Stimulated activated CD8-positive, alpha-beta memory T cell treated with anti-CD3 and anti-CD28 coated beads, Interleukin-4, amount 100 ng/mL, for 48 hours (primary cell): ENCODE results near the gene PCDH8.
"Not testable (repeated sequence)": the region's sequence is repeated elsewhere in the genome, so short reads cannot be mapped to it uniquely, and the experiment has no call there.

Experiments
- DNase-seq: peaks from one replicate; pipeline ENCODE4 v3.0.0-alpha.2; 2020

PCDH8 gene

GRCh38 chr13:52849291-52850071 is 1.0 kb upstream of the PCDH8 start:
- no peak for DNase-seq

GRCh38 chr13:52847682-52848432 is 583 bp downstream of the PCDH8 start:
- no peak for DNase-seq

DNA sequence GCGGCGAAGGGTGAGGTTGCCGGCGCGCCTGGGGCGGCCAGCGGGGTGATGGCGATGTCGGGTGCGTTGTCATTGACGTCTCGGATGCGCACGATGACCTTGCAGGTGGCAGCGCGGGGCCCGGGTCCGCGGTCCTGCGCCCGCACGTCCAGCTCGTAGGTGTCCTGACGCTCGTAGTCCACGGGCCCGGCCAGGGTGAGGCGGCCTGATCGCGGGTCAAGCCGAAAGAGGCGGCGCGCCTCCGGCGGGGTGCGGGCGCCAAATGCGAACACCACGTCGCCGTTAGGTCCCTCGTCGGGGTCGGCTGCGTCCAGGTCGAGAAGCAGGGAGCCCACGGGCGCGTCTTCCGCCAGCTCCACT is 1.1 kb downstream of the PCDH8 start:
- no peak for DNase-seq

DNA sequence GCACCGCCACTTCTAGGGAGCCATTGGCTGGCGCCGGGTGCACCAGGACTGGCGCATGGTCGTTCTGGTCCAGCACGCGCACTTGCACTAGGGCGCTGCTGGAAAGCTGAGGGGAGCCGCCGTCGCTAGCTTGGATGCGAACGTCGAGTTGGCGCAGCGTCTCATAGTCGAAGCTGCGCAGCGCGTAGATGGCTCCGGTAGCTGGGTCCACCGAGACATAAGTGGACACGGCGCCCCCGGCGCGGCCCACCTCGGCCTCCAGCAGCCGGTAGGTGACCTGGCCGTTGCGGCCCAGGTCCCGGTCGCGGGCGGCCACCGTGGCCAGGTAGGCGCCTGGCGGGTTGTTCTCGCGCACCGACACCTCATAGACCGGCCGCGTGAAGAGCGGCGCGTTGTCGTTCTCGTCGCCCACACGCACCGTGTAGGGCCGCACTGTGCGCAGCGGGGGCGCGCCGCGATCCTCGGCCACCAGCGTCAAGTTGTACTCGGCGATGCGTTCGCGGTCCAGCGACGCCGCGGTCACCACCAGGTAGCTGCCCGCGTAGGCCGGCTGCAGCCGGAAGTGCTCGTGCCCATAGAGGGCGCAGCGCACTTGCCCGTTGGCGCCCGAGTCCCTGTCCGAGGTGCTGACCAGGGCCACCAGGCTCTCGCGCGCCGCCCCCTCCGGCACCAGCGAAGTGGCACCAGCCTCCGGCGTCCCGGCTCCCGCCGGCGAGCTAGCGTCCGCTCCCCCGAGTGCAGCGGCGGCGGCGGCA is 1.7 kb downstream of the PCDH8 start:
- DNase-seq = peak; percentile 64

GRCh38 chr13:52845766-52846566 is 2.5 kb downstream of the PCDH8 start:
- peak; percentile 61 for DNase-seq

DNA sequence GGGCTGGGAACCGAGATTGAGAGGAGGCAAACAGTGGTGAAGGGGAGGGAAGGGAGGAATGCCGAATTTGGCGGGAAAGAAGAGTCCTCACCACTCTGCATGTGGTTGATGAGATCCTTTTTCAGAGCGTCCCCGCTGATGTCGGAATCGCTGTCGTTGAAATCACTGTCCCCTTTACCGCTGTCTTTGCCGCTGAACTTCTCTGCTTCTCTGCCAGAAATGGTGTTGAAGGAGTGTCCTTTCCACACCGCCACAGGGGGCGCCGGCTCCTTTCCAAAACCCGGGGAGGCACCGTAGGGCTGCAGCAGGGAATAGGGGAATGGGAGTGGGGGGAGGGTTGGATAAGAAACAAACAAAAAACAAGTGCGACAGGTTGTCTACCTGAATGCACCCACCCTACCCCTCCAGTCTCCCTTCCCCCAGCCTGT is 3.1 kb downstream of the PCDH8 start:
- DNase-seq = peak; percentile 31

GRCh38 chr13:52844836-52845235 is 3.6 kb downstream of the PCDH8 start:
- DNase-seq = no peak

- DNase-seq = no peak
These were observed 6.0 kb downstream of the PCDH8 start for GRCh38 chr13:52842441-52842840.

GRCh38 chr13:52840066-52840465 is 8.4 kb downstream of the PCDH8 start:
- no peak for DNase-seq

DNA sequence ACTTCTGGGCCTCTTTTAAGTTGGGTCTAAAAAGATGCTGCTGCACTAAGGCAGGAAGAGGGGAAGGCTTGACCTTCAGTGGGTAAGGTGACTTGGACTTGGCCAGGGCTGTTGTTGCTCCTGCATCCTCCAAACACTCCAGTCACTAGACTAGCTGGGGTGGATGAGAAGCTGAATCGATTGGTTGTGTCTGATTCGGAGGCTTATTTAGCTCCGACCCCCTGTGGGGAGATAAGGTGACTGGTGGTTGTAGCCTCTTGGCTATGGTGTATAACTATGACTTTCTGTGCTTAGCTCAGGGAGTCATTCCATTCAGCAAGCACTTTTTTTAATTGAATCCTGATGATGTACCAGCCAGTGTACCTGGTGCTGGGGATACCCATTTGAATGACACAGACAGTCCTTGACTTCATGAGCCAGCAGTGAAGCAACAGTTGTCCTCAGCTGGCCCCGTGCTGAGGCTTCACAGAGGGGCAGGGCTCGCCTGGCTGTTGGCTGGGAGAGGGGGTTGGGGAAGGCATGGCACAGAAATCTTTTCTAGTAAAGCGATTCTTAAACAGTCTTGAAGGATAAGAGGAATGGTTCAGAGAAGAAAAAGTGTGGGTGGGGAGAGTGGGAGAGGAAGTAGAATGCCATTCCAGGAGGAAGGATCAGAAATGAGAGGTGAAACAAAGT is 9.9 kb downstream of the PCDH8 start:
- DNase-seq = no peak

- no peak for DNase-seq
These were observed 10.6 kb downstream of the PCDH8 start for GRCh38 chr13:52837850-52838249.

DNA sequence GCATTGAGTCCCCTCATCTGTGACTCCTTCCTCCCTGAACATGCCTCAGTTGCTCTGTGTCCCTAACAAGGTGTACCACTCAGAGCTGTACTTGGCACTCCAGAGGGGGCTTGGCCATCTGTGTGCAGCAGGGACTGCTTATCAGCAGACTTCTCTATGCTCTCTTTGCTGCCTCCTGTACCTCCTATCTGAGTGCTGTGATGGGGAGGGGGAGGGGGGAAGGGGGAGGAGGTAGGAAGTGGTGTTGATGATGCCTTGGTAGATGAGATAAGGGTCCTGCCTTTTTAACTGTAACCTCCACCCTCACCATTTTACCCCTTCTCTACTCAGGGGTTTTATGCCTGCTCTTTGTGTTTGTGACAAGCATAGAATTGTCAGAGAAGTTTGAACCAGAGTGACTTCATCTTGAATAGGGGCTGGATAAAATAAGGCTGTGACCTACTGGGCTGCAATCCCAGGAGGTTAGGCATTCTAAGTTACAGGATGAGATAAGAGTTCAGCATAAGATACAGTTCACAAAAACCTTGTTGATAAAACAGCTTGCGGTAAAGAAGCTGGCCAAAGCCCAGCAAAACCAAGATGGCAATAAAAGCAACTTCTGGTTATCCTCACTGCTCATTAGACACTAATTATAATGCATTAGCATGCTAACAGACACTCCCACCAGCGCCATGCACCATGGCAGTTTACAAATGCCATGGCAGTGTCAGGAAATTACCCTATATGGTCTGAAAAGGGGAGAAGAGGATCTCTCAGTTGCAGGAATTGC is 13.2 kb downstream of the PCDH8 start:
- DNase-seq = no peak

GRCh38 chr13:52833296-52833875 is 15.1 kb downstream of the PCDH8 start:
- DNase-seq = no peak

- DNase-seq = no peak
These were observed 16.1 kb downstream of the PCDH8 start for GRCh38 chr13:52832313-52832712.

- no peak for DNase-seq
These were observed 17.5 kb downstream of the PCDH8 start for GRCh38 chr13:52830946-52831345.

- no peak for DNase-seq
These were observed 20.6 kb downstream of the PCDH8 start for GRCh38 chr13:52827839-52828238.

- DNase-seq = not testable (repeated sequence)
These were observed 30.6 kb downstream of the PCDH8 start for GRCh38 chr13:52817886-52818285.

- DNase-seq = no peak
These were observed 33.1 kb downstream of the PCDH8 start for GRCh38 chr13:52815330-52815729.

- no peak for DNase-seq
These were observed 35.5 kb downstream of the PCDH8 start for GRCh38 chr13:52812941-52813340.

DNA sequence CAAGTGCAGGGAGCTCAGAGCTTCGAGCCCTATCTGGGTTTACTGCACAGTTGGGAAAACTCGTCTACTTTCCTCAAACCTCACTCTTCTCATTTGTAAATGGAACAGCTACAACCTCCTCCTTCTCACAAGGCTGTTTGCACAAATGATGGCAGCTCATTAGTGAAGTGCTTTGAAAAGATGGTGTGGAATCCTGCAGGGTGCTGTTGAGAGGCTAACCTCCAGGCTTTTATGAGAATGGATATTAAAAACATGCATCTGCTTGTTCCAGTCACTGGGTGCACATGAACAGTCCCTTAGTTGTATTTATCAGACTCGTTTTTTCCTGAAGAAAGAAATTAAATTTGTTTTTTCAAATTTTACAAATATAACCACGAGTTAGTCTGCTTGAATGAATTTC is 36.6 kb downstream of the PCDH8 start:
- no peak for DNase-seq

DNA sequence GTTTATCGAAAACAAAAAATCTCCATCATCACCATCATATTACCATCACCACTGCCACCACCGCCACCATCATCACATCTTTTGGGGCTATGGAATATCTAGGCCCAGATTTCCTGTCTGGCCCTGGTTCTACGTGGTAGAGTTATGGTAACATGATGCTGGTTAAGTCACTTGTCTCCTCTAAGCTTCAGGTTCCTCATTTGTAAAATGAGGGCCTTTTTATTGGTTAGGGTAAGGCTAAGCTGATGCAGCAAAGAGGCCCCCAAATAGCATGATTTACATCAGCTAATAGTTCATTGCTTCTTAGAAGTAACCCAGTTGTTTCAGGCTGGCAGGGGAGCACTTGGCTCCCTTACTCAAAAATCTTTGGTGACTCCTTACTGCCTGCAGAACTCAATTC is 37.9 kb downstream of the PCDH8 start:
- no peak for DNase-seq
